GM18526 (cell line): ENCODE data around the gene RXRA.

ENCODE experiments used
- POLR2A ChIP-seq: IDR thresholded peaks from 3 replicates; pipeline ENCODE4 v1.6.1; 2011; ENCODE audit not compliant: insufficient read length; ENCODE audit errors: extremely low read depth

RXRA gene

DNA sequence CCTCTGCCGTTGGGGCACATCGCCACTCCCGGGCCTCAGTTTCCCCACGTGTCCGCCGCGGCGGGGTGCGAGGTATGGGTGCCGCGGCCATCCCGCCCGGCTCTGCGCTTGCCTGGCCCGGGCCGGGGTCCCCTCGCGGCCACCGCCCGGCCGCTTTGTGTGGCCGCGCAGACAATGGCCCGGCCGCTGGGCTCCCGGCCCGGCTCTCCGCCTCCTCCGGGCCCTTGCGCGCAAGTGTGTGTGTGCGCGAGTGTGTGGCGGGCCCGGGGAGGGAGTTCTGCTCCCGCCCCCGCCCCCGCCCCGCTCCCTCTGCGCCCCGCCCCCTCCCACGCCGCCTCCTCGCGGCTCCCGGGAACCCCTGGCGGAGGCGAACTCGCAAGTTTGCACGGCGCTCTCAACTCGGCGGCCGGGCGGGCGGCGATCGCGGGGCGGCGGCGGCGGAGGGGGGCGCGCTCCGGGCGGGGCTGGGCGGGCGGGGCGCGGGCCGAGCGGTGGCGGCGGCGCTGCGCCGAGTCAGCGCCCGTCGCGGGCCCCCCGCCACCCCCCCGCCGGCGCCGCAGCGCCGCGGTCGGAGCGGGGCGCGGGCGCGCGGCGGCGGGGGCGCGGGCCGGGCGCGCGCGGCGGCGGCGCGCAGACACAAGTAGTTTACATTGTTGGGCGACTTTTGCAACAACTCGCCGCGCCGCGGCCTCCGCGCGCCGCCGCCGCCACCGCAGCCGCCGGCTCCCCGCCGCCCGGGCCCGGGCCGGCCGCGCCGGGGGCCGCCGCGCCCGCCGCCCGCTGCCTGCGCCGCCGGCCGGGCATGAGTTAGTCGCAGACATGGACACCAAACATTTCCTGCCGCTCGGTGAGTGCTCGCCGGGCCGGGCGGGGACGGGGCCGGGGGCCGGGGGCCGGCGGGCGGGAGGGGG is at the start of gene RXRA:
RXRA (plus strand) TSS at position 643 of the 911 bp plus-strand sequence; CDS start at position 820, 177 bp downstream.
- TF ChIP-seq POLR2A, result no peak

- TF ChIP-seq POLR2A, result no peak
These were observed 48.0 kb upstream of the RXRA start for GRCh38 chr9:134278286-134278685.

DNA sequence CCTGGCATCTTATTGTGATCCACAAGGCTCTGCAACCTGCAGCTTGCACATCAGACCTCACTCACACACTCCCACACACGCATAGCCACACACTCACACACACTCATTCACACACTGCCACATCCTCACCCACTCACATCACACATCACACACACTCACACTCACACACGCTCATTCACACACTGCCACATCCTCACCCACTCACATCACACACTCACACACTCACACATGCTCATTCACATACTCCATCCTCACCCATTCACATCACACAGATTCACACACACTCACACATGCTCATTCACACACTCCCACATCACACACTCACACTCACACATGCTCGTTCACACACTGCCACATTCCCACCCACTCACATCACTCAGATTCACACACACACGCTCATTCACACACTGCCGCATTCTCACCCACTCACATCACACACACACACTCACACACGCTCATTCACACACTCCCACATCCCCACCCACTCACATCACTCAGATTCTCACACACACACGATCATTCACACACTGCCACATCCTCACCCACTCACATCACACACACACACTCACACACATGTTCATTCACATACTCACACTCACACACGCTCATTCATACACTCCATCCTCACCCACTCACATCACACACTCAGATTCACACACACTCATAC is 47.1 kb upstream of the RXRA start:
- TF ChIP-seq POLR2A, result no peak

GRCh38 chr9:134282138-134282650 is 44.1 kb upstream of the RXRA start:
- TF ChIP-seq POLR2A, result no peak

DNA sequence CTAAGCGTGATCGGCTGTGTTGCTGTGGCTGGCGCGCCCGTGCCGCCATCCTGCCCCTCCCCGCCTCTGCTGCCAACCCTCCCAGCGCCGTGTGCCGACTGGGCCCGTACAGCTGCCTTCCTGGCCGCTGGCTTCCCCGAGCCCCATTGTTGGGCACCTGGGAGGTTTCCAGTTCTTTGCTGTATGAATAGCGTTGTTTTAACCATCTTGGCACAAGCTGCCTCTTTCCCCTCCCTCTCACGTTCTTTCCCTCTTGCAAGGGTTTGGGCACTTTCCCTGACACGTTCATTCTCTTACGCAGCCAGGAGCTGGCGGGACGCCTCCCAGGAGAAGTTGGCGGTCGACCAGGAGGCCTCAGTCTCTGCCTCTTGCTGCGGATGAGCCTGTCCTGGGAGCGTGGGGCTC is 43.1 kb upstream of the RXRA start:
- no peak for TF ChIP-seq POLR2A

DNA sequence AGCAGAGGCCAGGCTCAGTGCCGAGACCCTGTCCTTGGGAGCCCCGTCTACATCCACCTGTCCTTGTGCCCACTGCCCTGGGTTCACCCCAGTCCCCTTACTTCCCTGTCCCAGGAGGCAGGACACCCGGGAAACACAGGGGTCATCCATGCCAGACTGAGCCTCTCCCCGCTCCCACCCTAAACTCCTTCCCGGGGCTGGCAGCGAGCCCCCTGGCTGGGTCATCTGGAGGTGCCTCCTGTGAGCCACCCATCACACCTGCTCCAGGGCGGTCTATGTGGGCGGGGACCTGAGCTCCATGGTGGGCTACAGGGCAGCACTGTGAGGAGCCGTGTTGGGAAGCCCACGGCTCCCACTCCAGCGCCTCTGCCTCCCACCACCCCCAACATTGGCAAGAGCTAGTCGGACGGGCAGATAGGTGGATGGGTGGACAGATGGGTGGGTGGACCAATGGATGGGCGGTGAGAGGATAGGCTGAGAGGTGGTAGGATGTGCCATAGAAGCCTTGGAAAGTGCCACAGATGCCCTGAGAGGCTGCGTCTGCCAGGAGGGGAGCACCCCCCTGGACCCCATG is 42.5 kb upstream of the RXRA start:
- TF ChIP-seq POLR2A, result no peak

GRCh38 chr9:134284273-134284672 is 42.0 kb upstream of the RXRA start:
- TF ChIP-seq POLR2A, result no peak

GRCh38 chr9:134284741-134285140 is 41.5 kb upstream of the RXRA start:
- no peak for TF ChIP-seq POLR2A

DNA sequence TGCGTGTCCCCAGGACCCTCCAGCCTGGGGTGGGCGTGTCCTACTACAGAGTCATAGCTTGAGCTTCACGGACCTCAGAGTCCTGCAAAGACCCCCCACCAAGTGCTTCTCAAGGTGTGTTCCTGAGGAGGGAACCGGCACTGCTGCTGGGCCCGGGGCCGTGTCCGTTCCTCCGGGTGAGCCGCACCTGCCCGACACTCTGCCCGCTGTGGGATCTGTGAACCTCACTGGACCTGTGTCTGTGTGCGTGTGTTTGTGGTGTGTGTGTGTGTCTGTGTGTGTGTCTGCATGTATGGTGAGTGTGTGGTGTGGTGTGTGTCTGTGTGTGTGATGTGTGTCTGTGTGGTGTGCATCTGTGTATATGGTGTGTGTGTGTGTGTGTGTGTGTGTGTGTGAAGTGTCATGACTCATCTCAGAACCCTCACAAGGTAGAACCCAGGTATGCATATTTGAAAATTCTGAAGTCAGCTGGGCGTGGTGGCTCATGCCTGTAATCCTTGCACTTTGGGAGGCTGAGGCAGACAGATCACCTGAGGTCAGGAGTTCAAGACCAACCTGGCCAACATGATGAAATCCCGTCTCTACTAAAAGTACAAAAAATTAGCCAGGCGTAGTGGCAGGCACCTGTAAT is 40.9 kb upstream of the RXRA start:
- TF ChIP-seq POLR2A, result no peak

DNA sequence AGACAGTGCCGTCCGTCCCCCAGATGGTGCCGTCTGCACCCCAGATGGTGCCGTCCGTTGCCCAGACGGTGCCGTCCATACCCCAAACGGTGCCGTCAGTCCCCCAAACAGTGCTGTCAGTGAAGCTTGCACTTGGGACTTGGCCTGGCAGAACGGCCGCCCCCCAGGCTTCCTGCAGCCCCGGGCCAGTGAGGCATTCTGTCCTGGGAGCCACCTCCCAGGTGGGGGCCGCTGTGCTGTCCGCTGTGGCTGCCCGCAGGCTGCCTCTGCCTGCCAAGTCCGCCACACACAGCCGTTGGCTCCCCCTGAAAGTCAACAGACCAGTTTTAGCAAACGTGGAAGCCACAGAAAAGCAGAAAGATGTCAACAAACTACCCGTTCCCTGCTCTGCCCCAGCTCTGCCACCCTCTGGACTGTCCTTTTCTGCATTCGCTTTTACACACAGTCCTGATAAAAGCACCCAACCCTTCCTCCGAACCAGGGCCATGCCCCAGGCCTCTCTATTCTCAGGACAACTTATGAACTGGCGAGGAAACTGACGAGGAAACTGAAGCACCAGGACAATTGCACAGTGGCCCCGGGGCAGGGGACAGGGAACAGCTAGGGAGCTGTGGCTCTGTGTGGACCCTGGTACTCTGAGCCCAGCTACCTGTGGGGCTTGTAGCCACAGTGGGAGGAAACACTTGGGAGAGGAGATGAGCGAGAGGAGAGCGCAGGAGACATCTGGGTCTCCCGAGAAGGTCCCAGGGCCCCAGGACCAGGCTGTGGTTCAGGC is 39.6 kb upstream of the RXRA start:
- no peak for TF ChIP-seq POLR2A

GRCh38 chr9:134287591-134288491 is 38.4 kb upstream of the RXRA start:
- no peak for TF ChIP-seq POLR2A

- TF ChIP-seq POLR2A, result no peak
These were observed 37.5 kb upstream of the RXRA start for GRCh38 chr9:134288746-134289145.

DNA sequence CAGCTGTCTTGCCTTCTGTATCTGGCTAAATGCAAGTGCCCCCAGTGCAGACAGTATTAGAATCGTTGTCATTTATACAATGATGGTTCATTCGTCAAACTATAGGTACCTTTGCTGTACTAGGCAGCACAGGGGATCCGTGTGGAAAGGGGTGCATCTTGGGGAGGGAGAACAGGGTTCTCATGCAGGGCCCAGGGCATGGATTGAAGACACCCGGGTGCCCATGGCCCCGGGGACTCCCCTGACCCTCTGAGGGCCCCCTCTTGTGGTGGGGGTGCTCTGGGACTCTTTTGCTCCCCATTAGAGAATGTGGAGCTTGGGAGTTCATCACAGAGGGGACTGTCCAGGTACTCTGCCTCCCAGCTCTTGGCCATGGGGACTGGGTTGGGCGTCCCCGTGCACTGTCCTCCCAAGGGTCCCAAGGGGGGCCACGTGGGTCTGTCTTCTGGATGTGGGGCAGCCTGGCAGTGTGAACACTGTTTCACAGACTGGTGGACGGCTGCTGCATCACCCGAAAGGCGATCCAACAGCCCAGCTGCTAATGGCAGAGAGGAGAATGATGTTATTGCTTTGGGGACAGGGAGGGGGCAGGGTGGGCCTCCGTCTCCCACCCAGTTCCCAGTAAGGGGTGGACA is 36.9 kb upstream of the RXRA start:
- no peak for TF ChIP-seq POLR2A
